CD14-positive monocyte (primary cell): ENCODE data around the gene DYNLT1. TPM values are rescaled to one million over a fixed set of nuclear protein-coding genes. Genes with fewer than 3 reads are reported as not detected.

ENCODE experiments used
- DNase-seq, 3 donors: peaks; one replicate each; pipeline ENCODE4 v3.0.0-alpha.2; 2011 to 2022
- H2AFZ ChIP-seq: 2 replicates; pipeline ENCODE4 v1.6.0; 2012; ENCODE audit warnings: mild to moderate bottlenecking, low read depth, low read length, inconsistent platforms; ENCODE audit not compliant: insufficient read depth, poor library complexity, severe bottlenecking
- H3K27ac ChIP-seq, 2 donors: 1 replicate in 1 of 2; 2 replicates in 1 of 2; pipeline ENCODE4 v1.5.1; 2012 to 2013; ENCODE audit warnings: low read length in 2 of 2, control low read depth in 1 of 2, inconsistent platforms in 1 of 2, low read depth in 1 of 2, mild to moderate bottlenecking in 1 of 2
- H3K27me3 ChIP-seq, 2 donors: one replicate each; pipeline versions ENCODE4 v1.6.0 to v1.6.1; 2011 to 2013; ENCODE audit warnings: low read length in 2 of 2; ENCODE audit not compliant: control insufficient read depth in 2 of 2, insufficient read depth in 2 of 2
- H3K36me3 ChIP-seq, 2 donors: replicated peaks in 1 of 2; 1 replicate in 1 of 2; 2 replicates in 1 of 2; pipeline versions ENCODE4 v1.5.1 to v1.6.1; 2012 to 2013; ENCODE audit warnings: low read length in 2 of 2, control low read depth in 1 of 2, inconsistent platforms in 1 of 2, mild to moderate bottlenecking in 1 of 2; ENCODE audit not compliant: insufficient read depth in 2 of 2, control insufficient read depth in 1 of 2
- H3K4me1 ChIP-seq, 2 donors: 1 replicate in 1 of 2; 2 replicates in 1 of 2; pipeline versions ENCODE4 v1.5.1 to v1.6.1; 2012 to 2013; ENCODE audit warnings: low read length in 2 of 2, control low read depth in 1 of 2, inconsistent platforms in 1 of 2, mild to moderate bottlenecking in 1 of 2, moderate library complexity in 1 of 2; ENCODE audit not compliant: insufficient read depth in 2 of 2, control insufficient read depth in 1 of 2
- H3K4me2 ChIP-seq: replicated peaks from 2 replicates; pipeline ENCODE3; 2012; ENCODE audit warnings: low read length, moderate library complexity, mild to moderate bottlenecking; ENCODE audit not compliant: poor library complexity, severe bottlenecking; ENCODE audit errors: extremely low read depth
- H3K4me3 ChIP-seq, 3 experiments: fragments of 200-600 bp in 1 of 3; sonication (generic) in 1 of 3; replicated peaks in 1 of 3; 1 replicate in 2 of 3; 2 replicates in 1 of 3; pipeline ENCODE4 v1.5.1; 2011 to 2013; ENCODE audit warnings: low read length in 3 of 3, mild to moderate bottlenecking in 3 of 3, control low read depth in 2 of 3, low read depth in 2 of 3, inconsistent platforms in 1 of 3, moderate library complexity in 1 of 3
- H3K79me2 ChIP-seq: 2 replicates; pipeline ENCODE4 v1.6.0; 2012; ENCODE audit warnings: mild to moderate bottlenecking, control low read depth, inconsistent platforms, low read length, moderate library complexity; ENCODE audit not compliant: insufficient read depth
- H3K9ac ChIP-seq: 2 replicates; pipeline ENCODE4 v1.6.0; 2017; ENCODE audit warnings: low read length, mild to moderate bottlenecking; ENCODE audit not compliant: insufficient read depth, poor library complexity, severe bottlenecking
- H3K9me3 ChIP-seq, 2 donors: replicated peaks in 1 of 2; 1 replicate in 1 of 2; 2 replicates in 1 of 2; pipeline versions ENCODE4 v1.5.1 to v1.6.1; 2012 to 2013; ENCODE audit warnings: low read length in 2 of 2, control low read depth in 1 of 2; ENCODE audit not compliant: control insufficient read depth in 1 of 2, insufficient read depth in 1 of 2
- H4K20me1 ChIP-seq: 2 replicates; pipeline ENCODE4 v1.6.0; 2012; ENCODE audit warnings: mild to moderate bottlenecking, low read length, control low read depth, moderate library complexity; ENCODE audit not compliant: insufficient read depth
- H3K27ac Mint-ChIP-seq, 7 donors: one replicate each; pipeline ENCODE4 v1.8.0; 2020; ENCODE audit warnings: mild to moderate bottlenecking in 7 of 7, mixed read lengths in 7 of 7, moderate library complexity in 6 of 7, inconsistent platforms in 2 of 7
- H3K27me3 Mint-ChIP-seq, 3 donors: one replicate each; pipeline ENCODE4 v1.8.0; 2021 to 2022; ENCODE audit warnings: low read depth in 3 of 3, mild to moderate bottlenecking in 3 of 3, mixed read lengths in 3 of 3, moderate library complexity in 3 of 3, inconsistent platforms in 1 of 3
- H3K36me3 Mint-ChIP-seq, 2 donors: one replicate each; pipeline ENCODE4 v1.8.0; 2020; ENCODE audit warnings: mixed read lengths in 2 of 2, inconsistent platforms in 1 of 2, mild to moderate bottlenecking in 1 of 2
- H3K4me1 Mint-ChIP-seq: one replicate; pipeline ENCODE4 v1.8.0; 2020; ENCODE audit warnings: mild to moderate bottlenecking, mixed read lengths
- H3K4me3 Mint-ChIP-seq, 2 donors: one replicate each; pipeline ENCODE4 v1.8.0; 2020; ENCODE audit warnings: mild to moderate bottlenecking in 2 of 2, mixed read lengths in 2 of 2, moderate library complexity in 1 of 2
- H3K9me3 Mint-ChIP-seq, 7 donors: one replicate each; pipeline ENCODE4 v1.8.0; 2020 to 2022; ENCODE audit warnings: mixed read lengths in 7 of 7, mild to moderate bottlenecking in 6 of 7, moderate library complexity in 6 of 7, inconsistent platforms in 2 of 7
- WGBS: methylation state at CpG from one replicate; pipeline ENCODE4 v1.1.5; 2013; ENCODE audit warnings: missing lambda C conversion rate; ENCODE audit not compliant: insufficient coverage; 5-methylcytosine and 5-hydroxymethylcytosine counted together
- intact Hi-C, 2 donors: fragments of 100-400 bp; cut with micrococcal nuclease; formaldehyde crosslinking; loops; one replicate each; pipeline versions ENCODE4 v1.15.0 to v1.15.1; 2023
- polyA plus RNA-seq, 3 donors: library from polyadenylated mRNA; depleted of rRNA in 1 of 3; unstranded in 2 of 3; stranded (reverse) in 1 of 3; fragments of 300-500 nt in 2 of 3; fragments of >200 nt in 1 of 3; fragmentation: Illumina TruSeq in 2 of 3; gene quantifications; 1 replicate in 2 of 3; 2 replicates in 1 of 3; pipeline ENCODE4 v1.2.3, GENCODE V29; 2012 to 2021
- TF ChIP-seq, protein P1 (sequence below): fragments of 200-600 bp; IDR thresholded peaks from one replicate; pipeline ENCODE4 v1.8.0; 2022; ENCODE audit warnings: antibody characterized with exemption, mild to moderate bottlenecking

DYNLT1 gene
- polyA plus RNA-seq, 3 donors = 248 to 287 (median 286) TPM

DNA sequence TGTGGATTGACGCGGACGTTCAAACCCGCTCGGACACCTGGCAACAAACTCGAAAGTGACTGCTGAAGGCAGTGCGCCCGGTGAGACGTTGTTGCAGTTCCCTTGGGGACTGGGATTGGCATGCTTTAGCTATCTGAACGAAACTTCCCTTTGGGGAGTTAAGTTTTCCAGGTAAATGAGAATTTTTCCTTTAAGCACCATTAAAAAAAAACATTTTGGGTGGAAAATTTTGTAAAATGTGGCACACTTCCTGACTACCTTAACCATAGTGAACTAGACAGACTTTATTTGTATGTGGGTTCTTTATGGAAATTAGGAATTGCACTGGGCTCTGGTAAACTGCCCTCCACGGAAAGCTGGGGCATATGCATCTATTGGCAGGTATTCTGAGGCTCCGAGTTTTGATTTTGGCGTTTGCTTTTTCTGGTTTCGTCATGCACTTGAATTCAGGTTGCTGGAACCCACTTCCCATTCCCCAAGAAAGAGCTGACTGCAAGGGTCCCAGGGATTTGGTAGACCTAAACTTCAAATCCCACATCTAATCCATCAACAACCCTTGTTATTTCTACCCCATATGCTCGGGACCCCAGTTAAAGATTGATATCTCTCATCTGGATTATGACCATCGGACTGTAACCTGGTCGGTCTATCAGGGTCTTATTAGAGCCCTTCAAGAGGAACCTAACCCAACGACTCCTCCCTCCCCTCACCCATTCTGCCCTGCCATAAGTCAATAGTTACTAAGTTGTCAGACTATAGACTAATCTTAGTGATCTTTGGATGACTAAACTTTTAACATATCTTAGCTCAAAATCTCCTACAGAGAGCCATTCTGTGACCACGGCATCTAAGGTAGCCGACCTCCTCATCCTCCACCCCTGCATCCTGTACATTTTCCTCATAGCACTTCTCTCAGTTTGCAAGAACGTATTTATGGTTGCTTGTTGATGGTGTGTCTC is 800 bp upstream of the DYNLT1 start:
- H3K27ac Mint-ChIP-seq = peak overlapping the region; percentile 83 to 96 (median 93)
- peak overlapping the region; percentile 88 to 89 for H3K4me3 Mint-ChIP-seq
- 46% methylated on average over 7 of the region's 21 CpGs for WGBS
- DNase-seq = no peak
- TF ChIP-seq, protein P1, sequence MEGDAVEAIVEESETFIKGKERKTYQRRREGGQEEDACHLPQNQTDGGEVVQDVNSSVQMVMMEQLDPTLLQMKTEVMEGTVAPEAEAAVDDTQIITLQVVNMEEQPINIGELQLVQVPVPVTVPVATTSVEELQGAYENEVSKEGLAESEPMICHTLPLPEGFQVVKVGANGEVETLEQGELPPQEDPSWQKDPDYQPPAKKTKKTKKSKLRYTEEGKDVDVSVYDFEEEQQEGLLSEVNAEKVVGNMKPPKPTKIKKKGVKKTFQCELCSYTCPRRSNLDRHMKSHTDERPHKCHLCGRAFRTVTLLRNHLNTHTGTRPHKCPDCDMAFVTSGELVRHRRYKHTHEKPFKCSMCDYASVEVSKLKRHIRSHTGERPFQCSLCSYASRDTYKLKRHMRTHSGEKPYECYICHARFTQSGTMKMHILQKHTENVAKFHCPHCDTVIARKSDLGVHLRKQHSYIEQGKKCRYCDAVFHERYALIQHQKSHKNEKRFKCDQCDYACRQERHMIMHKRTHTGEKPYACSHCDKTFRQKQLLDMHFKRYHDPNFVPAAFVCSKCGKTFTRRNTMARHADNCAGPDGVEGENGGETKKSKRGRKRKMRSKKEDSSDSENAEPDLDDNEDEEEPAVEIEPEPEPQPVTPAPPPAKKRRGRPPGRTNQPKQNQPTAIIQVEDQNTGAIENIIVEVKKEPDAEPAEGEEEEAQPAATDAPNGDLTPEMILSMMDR = no peak
- H3K27me3 Mint-ChIP-seq = no peaks in the 10 kb centered on the region
- peak overlapping the region; percentile 63 for H2AFZ ChIP-seq
- peaks cover 45% of the 10 kb centered on the region for H3K79me2 ChIP-seq
- peak overlapping the region; percentile 61 to 97 (median 78) for H3K4me3 ChIP-seq
- peak overlapping the region; percentile 90 for H3K4me2 ChIP-seq
- H3K36me3 ChIP-seq = peaks cover 4 to 21% of the 10 kb centered on the region in 2 donors
- H4K20me1 ChIP-seq = peaks cover 25% of the 10 kb centered on the region
- no peaks in the 10 kb centered on the region for H3K9me3 Mint-ChIP-seq
- H3K9ac ChIP-seq = peak overlapping the region; percentile 98
- no peaks in the 10 kb centered on the region for H3K27me3 ChIP-seq
- H3K4me1 Mint-ChIP-seq = peaks cover 54% of the 10 kb centered on the region
- intact Hi-C loops = loop anchor here in 1 of 2 donors (10.0 kb wide), 1 partner anchor 49 kb away; no protein-coding TSS in a partner anchor
- no peaks in the 10 kb centered on the region for H3K9me3 ChIP-seq
- H3K36me3 Mint-ChIP-seq = peaks cover 23 to 24% of the 10 kb centered on the region in 2 donors
- peak overlapping the region; percentile 82 to 95 for H3K27ac ChIP-seq
- H3K4me1 ChIP-seq = peaks cover 39 to 61% of the 10 kb centered on the region in 2 donors

DNA sequence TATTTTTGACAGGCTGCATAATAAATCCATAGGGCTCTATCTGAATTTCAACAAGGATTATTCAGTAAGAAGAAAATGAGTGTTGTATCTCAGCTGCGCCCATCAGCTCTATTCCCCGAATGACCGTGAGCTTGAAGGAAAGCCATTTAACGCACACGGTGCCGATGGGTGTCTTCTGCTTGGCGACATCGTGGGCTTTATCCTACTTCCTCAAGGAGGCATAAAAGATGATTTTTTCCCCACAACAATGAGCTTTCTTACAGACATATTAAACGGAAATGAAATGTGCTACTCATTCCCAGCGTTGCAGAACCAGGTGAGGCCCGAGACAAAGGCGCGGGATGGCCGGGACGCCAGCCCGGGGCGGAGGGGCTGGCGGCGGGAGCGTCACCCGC is 710 bp downstream of the DYNLT1 start:
- H2AFZ ChIP-seq = peak overlapping the region; percentile 63

More for the DNA sequence above, 710 bp downstream of the DYNLT1 start:
- WGBS = 1% methylated on average over 19 of the region's 21 CpGs
- Histone ChIP-seq H3K9me3 (no peaks in the 10 kb centered on the region), H3K79me2 (peaks cover 60% of the 10 kb centered on the region), H3K4me2 (peak overlapping the region; percentile 90), H3K4me3 (peak overlapping the region; percentile 61 to 97 (median 78)), H3K27me3 (no peaks in the 10 kb centered on the region), H3K27ac (peak overlapping the region; percentile 82 to 95), H3K9ac (peak overlapping the region; percentile 98), H4K20me1 (peaks cover 40% of the 10 kb centered on the region), H3K4me1 (peaks cover 25 to 46% of the 10 kb centered on the region in 2 donors), H3K36me3 (peaks cover 15 to 36% of the 10 kb centered on the region in 2 donors)
- peak in 1 of 3 donors; percentile 5 for DNase-seq
- Mint-ChIP-seq H3K4me1 (peaks cover 49% of the 10 kb centered on the region), H3K27me3 (no peaks in the 10 kb centered on the region), H3K4me3 (peak overlapping the region; percentile 95 to 98), H3K9me3 (no peaks in the 10 kb centered on the region), H3K36me3 (peaks cover 37 to 39% of the 10 kb centered on the region in 2 donors), H3K27ac (peak overlapping the region; percentile 94 to 98 (median 96))
- intact Hi-C loops = loop anchor here (5.0 to 10.0 kb wide), 2 partner anchors 43 to 51 kb away; no protein-coding TSS in a partner anchor
- TF ChIP-seq, protein P1 = no peak
